HepG2 (cell line): ENCODE measurements around the gene HPDL. TPM values are rescaled to one million over a fixed set of nuclear protein-coding genes. Genes with fewer than 3 reads are reported as not detected.

ENCODE experiments used
- ADNP ChIP-seq: sonication (generic); formaldehyde crosslinking; IDR thresholded peaks from 2 replicates; pipeline ENCODE4 v1.4.0; 2020; ENCODE audit warnings: missing genetic modification reagents
- CBFB ChIP-seq: sonication (generic); formaldehyde crosslinking; IDR thresholded peaks from 2 replicates; pipeline ENCODE4 v1.4.0; 2020; ENCODE audit warnings: missing genetic modification reagents
- CHD2 ChIP-seq: IDR thresholded peaks from 2 replicates; pipeline ENCODE4 v1.6.1; 2011; ENCODE audit warnings: low read depth, low read length, improper control_type of control experiment
- CREB1 ChIP-seq, 2 experiments: fragments of 450-650 bp in 1 of 2; IDR thresholded peaks; 2 replicates each; pipeline ENCODE4 v1.6.1; 2016 to 2017; ENCODE audit warnings: control low read depth in 1 of 2, mild to moderate bottlenecking in 1 of 2, missing compliant biosample characterization in 1 of 2, missing genetic modification characterization in 1 of 2
- CSRNP2 ChIP-seq: sonication (generic); formaldehyde crosslinking; conservative IDR thresholded peaks from 2 replicates; pipeline ENCODE4 v1.8.0; 2022; ENCODE audit warnings: low read depth, missing genetic modification reagents
- FOXK1 ChIP-seq: sonication (generic); formaldehyde crosslinking; IDR thresholded peaks from 2 replicates; pipeline ENCODE4 v1.4.0; 2020; ENCODE audit warnings: low read depth, missing genetic modification reagents, borderline replicate concordance
- GPN1 ChIP-seq: sonication (generic); formaldehyde crosslinking; IDR thresholded peaks from 2 replicates; pipeline ENCODE4 v1.5.1; 2020; ENCODE audit warnings: missing genetic modification reagents, borderline replicate concordance
- HBP1 ChIP-seq: IDR thresholded peaks from 2 replicates; pipeline ENCODE4 v1.6.1; 2016; ENCODE audit warnings: low read depth, control low read depth
- HNRNPK ChIP-seq: fragments of 200-400 bp; formaldehyde crosslinking; IDR thresholded peaks from 2 replicates; pipeline ENCODE4 v1.6.1; 2018; ENCODE audit warnings: low read length, low read depth, moderate library complexity, mild to moderate bottlenecking; ENCODE audit not compliant: poor library complexity, severe bottlenecking
- IRF1 ChIP-seq: sonication (generic); formaldehyde crosslinking; IDR thresholded peaks from 2 replicates; pipeline ENCODE4 v1.4.0; 2020; ENCODE audit warnings: low read depth, mild to moderate bottlenecking, missing genetic modification reagents
- IRF9 ChIP-seq: sonication (generic); formaldehyde crosslinking; IDR thresholded peaks from 2 replicates; pipeline ENCODE4 v1.8.0; 2022; ENCODE audit warnings: missing genetic modification reagents, mild to moderate bottlenecking, borderline replicate concordance
- NR2C2 ChIP-seq: sonication (generic); formaldehyde crosslinking; IDR thresholded peaks from 2 replicates; pipeline ENCODE4 v1.4.0; 2020; ENCODE audit warnings: missing genetic modification reagents, mild to moderate bottlenecking, moderate library complexity, borderline replicate concordance
- RAD51 ChIP-seq: fragments of 450-650 bp; IDR thresholded peaks from 2 replicates; pipeline ENCODE4 v1.6.1; 2016; ENCODE audit warnings: borderline replicate concordance
- REXO4 ChIP-seq: sonication (generic); formaldehyde crosslinking; IDR thresholded peaks from 2 replicates; pipeline ENCODE4 v1.8.0; 2022; ENCODE audit warnings: missing genetic modification reagents, mild to moderate bottlenecking, borderline replicate concordance
- SNAI1 ChIP-seq: sonication (generic); formaldehyde crosslinking; IDR thresholded peaks from 2 replicates; pipeline ENCODE4 v1.5.0; 2020; ENCODE audit warnings: mild to moderate bottlenecking, missing genetic modification reagents, borderline replicate concordance
- SP140L ChIP-seq: sonication (generic); formaldehyde crosslinking; IDR thresholded peaks from 2 replicates; pipeline ENCODE4 v1.4.0; 2020; ENCODE audit warnings: missing genetic modification reagents, borderline replicate concordance
- SYNCRIP ChIP-seq: fragments of 200-400 bp; formaldehyde crosslinking; IDR thresholded peaks from 2 replicates; pipeline ENCODE4 v1.6.1; 2018; ENCODE audit warnings: mild to moderate bottlenecking, low read depth, low read length; ENCODE audit not compliant: insufficient read depth
- USF2 ChIP-seq, 2 experiments: sonication (generic) in 1 of 2; formaldehyde crosslinking in 1 of 2; IDR thresholded peaks; 2 replicates each; pipeline versions ENCODE4 v1.5.1 to v1.6.1; 2011 to 2020; ENCODE audit warnings: borderline replicate concordance in 1 of 2, low read depth in 1 of 2, low read length in 1 of 2, mild to moderate bottlenecking in 1 of 2, missing genetic modification reagents in 1 of 2, moderate library complexity in 1 of 2
- ZNF333 ChIP-seq: sonication (generic); formaldehyde crosslinking; IDR thresholded peaks from 2 replicates; pipeline ENCODE4 v1.4.0; 2020; ENCODE audit warnings: mild to moderate bottlenecking, missing genetic modification reagents, borderline replicate concordance
- ZNF501 ChIP-seq: sonication (generic); formaldehyde crosslinking; IDR thresholded peaks from 2 replicates; pipeline ENCODE4 v1.5.1; 2020; ENCODE audit warnings: mild to moderate bottlenecking, moderate library complexity, missing genetic modification reagents
- ZNF558 ChIP-seq: sonication (generic); formaldehyde crosslinking; IDR thresholded peaks from 2 replicates; pipeline ENCODE4 v1.9.0; 2022; ENCODE audit warnings: mild to moderate bottlenecking, missing genetic modification reagents, borderline replicate concordance
- polyA plus RNA-seq, 8 experiments: library from polyadenylated mRNA; depleted of rRNA in 3 of 8; stranded (reverse) in 7 of 8; unstranded in 1 of 8; fragments of >200 nt; fragmentation: Illumina TruSeq in 4 of 8; extraction: Trizol in 4 of 8; gene quantifications; 2 replicates each; pipeline versions ENCODE4 v1.2.1 to v1.2.3, GENCODE V29; 2011 to 2016; ENCODE audit warnings: low read depth in 4 of 8, missing spikeins in 1 of 8, mixed read lengths in 1 of 8; ENCODE audit not compliant: insufficient read depth in 1 of 8
- total RNA-seq, 5 experiments: library from RNA; depleted of rRNA; stranded (reverse); fragments of >200 nt; fragmentation: Illumina TruSeq; extraction: Trizol; gene quantifications; 2 replicates each; pipeline ENCODE4 v1.2.3, GENCODE V29; 2016; ENCODE audit warnings: low read depth in 1 of 5

Gene HPDL
- total and polyA plus RNA-seq, 2 of the 13 experiments (the other 11 are each of a cell fraction or from before 2014, with no cell fraction given): not detected

- TF ChIP-seq NR2C2 (CRISPR knock-in tag) (no peak), USF2 (IDR thresholded peaks at IDR 0.05; ENCODE audit: low read depth, low read length) (no peak), USF2 (CRISPR knock-in tag; IDR thresholded peaks at IDR 0.05; ENCODE audit: borderline replicate concordance) (no peak), CHD2 (no peak), IRF9 (CRISPR knock-in tag) (peak; percentile 7; the same call in 1 of the 2 replicates), SYNCRIP (no peak), ZNF558 (CRISPR knock-in tag) (no peak), CSRNP2 (CRISPR knock-in tag) (no peak), GPN1 (CRISPR knock-in tag) (no peak), RAD51 (no peak), CREB1 (IDR thresholded peaks at IDR 0.05) (no peak), CREB1 (CRISPR knock-in tag; IDR thresholded peaks at IDR 0.05) (no peak), HBP1 (CRISPR knock-in tag) (no peak), ZNF333 (CRISPR knock-in tag) (0 out of 2 replicates have a peak, but pooled peaks have one; percentile 18), ADNP (CRISPR knock-in tag) (no peak), SNAI1 (CRISPR knock-in tag) (peak; percentile 38; the same call in 1 of the 2 replicates), HNRNPK (no peak), IRF1 (CRISPR knock-in tag) (no peak), ZNF501 (CRISPR knock-in tag) (peak; percentile 74), CBFB (CRISPR knock-in tag) (no peak), REXO4 (no peak), FOXK1 (no peak), SP140L (CRISPR knock-in tag) (no peak)
Observed at GRCh38 chr1:45304311-45305081, 22.2 kb upstream of the HPDL start (continued).
